IMR-90 (cell line): ENCODE data around the gene MORN5. TPM values are rescaled to one million over a fixed set of nuclear protein-coding genes. Genes with fewer than 3 reads are reported as not detected.

ENCODE experiments used
- ATAC-seq: fragments of 200-7000 bp; cut with Tn5 transposase; 2 replicates; pipeline ENCODE4 v1.9.1; 2020; ENCODE audit warnings: low read depth, mild to moderate bottlenecking, moderate library complexity
- BruUV-seq: library from RNA; stranded (reverse); fragments of 400-500 nt; replicated peaks from 2 replicates; lab custom pipeline; 2021; lab: Mats Ljungman, UMichigan
- CTCF ChIA-PET: fragments of 300-600 bp; formaldehyde crosslinking; extraction: SDS; loops from one replicate; lab custom pipeline; 2021; ENCODE audit warnings: antibody characterized with exemption; lab: Yijun Ruan, JAX
- POLR2A ChIA-PET: fragments of 300-600 bp; sonication (Branson Sonifier 250); formaldehyde crosslinking; loops from one replicate; lab custom pipeline; 2022; ENCODE audit warnings: antibody characterized with exemption; ENCODE audit not compliant: unreplicated experiment; lab: Charles Lee
- DNase-seq: peaks from one replicate; pipeline ENCODE4 v3.0.0; 2013
- H2AFZ ChIP-seq: replicated peaks from 2 replicates; pipeline ENCODE3; 2013; ENCODE audit warnings: low read length, mild to moderate bottlenecking; ENCODE audit not compliant: poor library complexity
- H2AK5ac ChIP-seq: 2 replicates; pipeline ENCODE4 v1.6.1; 2013; ENCODE audit warnings: low read depth, low read length, inconsistent platforms
- H2AK9ac ChIP-seq: replicated peaks from 2 replicates; pipeline ENCODE3; 2013; ENCODE audit warnings: mild to moderate bottlenecking, low read depth, low read length, moderate library complexity; ENCODE audit not compliant: poor library complexity
- H2BK120ac ChIP-seq: 2 replicates; pipeline ENCODE4 v1.6.1; 2013; ENCODE audit warnings: low read depth, low read length, inconsistent platforms
- H2BK15ac ChIP-seq: 3 replicates; pipeline ENCODE4 v1.6.1; 2013; ENCODE audit warnings: low read depth, low read length, inconsistent platforms
- H2BK20ac ChIP-seq: 2 replicates; pipeline ENCODE4 v1.6.1; 2013; ENCODE audit warnings: low read depth, mild to moderate bottlenecking, inconsistent platforms, low read length, moderate library complexity
- H2BK5ac ChIP-seq: 2 replicates; pipeline ENCODE4 v1.6.1; 2013; ENCODE audit warnings: mild to moderate bottlenecking, low read depth, low read length, inconsistent platforms; ENCODE audit not compliant: poor library complexity, severe bottlenecking
- H3K14ac ChIP-seq: replicated peaks from 2 replicates; pipeline ENCODE4 v1.6.1; 2013; ENCODE audit warnings: low read depth, low read length, inconsistent platforms
- H3K18ac ChIP-seq: 2 replicates; pipeline ENCODE4 v1.6.1; 2013; ENCODE audit warnings: low read depth, low read length, control low read depth
- H3K23ac ChIP-seq: 2 replicates; pipeline ENCODE4 v1.6.1; 2013; ENCODE audit warnings: low read depth, low read length, inconsistent platforms
- H3K27ac ChIP-seq: 2 replicates; pipeline ENCODE4 v1.5.1; 2013; ENCODE audit warnings: mild to moderate bottlenecking, control low read depth, low read length; ENCODE audit not compliant: insufficient read depth
- H3K27me3 ChIP-seq: 2 replicates; pipeline ENCODE4 v1.6.1; 2013; ENCODE audit warnings: low read length; ENCODE audit not compliant: control insufficient read depth, insufficient read depth
- H3K36me3 ChIP-seq: 2 replicates; pipeline ENCODE4 v1.6.1; 2013; ENCODE audit warnings: low read length, mixed read lengths; ENCODE audit not compliant: control insufficient read depth, insufficient read depth
- H3K4ac ChIP-seq: 2 replicates; pipeline ENCODE4 v1.6.1; 2013; ENCODE audit warnings: low read depth, low read length, inconsistent platforms
- H3K4me1 ChIP-seq: 2 replicates; pipeline ENCODE4 v1.6.1; 2013; ENCODE audit warnings: low read length, mixed read lengths; ENCODE audit not compliant: control insufficient read depth, insufficient read depth
- H3K4me2 ChIP-seq: 2 replicates; pipeline ENCODE4 v1.6.1; 2013; ENCODE audit warnings: low read depth, mild to moderate bottlenecking, control low read depth, low read length, moderate library complexity
- H3K4me3 ChIP-seq: 2 replicates; pipeline ENCODE4 v1.5.1; 2013; ENCODE audit warnings: low read depth, mild to moderate bottlenecking, control low read depth, low read length, moderate library complexity; ENCODE audit not compliant: insufficient read depth
- H3K56ac ChIP-seq: 2 replicates; pipeline ENCODE4 v1.6.1; 2013; ENCODE audit warnings: low read length, inconsistent platforms; ENCODE audit not compliant: insufficient read depth; ENCODE audit errors: extremely low read depth
- H3K79me1 ChIP-seq, 2 experiments: 2 replicates each; pipeline ENCODE4 v1.6.1; 2013; ENCODE audit warnings: low read length in 2 of 2, inconsistent platforms in 1 of 2, low read depth in 1 of 2
- H3K9ac ChIP-seq: 2 replicates; pipeline ENCODE4 v1.6.1; 2013; ENCODE audit warnings: low read depth, low read length, control low read depth
- H3K9me1 ChIP-seq: 2 replicates; pipeline ENCODE4 v1.6.1; 2013; ENCODE audit warnings: low read length, inconsistent platforms; ENCODE audit not compliant: insufficient read depth
- H3K9me3 ChIP-seq: 2 replicates; pipeline ENCODE4 v1.6.1; 2013; ENCODE audit warnings: low read length; ENCODE audit not compliant: control insufficient read depth, insufficient read depth
- H4K20me1 ChIP-seq: 2 replicates; pipeline ENCODE4 v1.6.1; 2013; ENCODE audit warnings: low read length, inconsistent platforms; ENCODE audit not compliant: insufficient read depth
- H4K5ac ChIP-seq: 2 replicates; pipeline ENCODE4 v1.6.1; 2013; ENCODE audit warnings: mild to moderate bottlenecking, low read depth, low read length, control low read depth
- H4K8ac ChIP-seq, 2 experiments: 2 replicates each; pipeline ENCODE4 v1.6.1; 2013; ENCODE audit warnings: low read depth in 2 of 2, low read length in 2 of 2, control low read depth in 1 of 2, inconsistent platforms in 1 of 2
- H4K91ac ChIP-seq: 2 replicates; pipeline ENCODE4 v1.6.1; 2013; ENCODE audit warnings: low read depth, low read length, inconsistent platforms; ENCODE audit not compliant: insufficient read depth
- BHLHE40 ChIP-seq: fragments of 150-350 bp; IDR thresholded peaks from 2 replicates; pipeline ENCODE4 v1.6.1; 2016; ENCODE audit warnings: mild to moderate bottlenecking, low read depth, low read length
- CEBPB ChIP-seq: IDR thresholded peaks from 2 replicates; pipeline ENCODE4 v1.6.1; 2012; ENCODE audit warnings: low read depth, low read length, improper control_type of control experiment
- CHD1 ChIP-seq: IDR thresholded peaks from 2 replicates; pipeline ENCODE4 v1.6.1; 2012; ENCODE audit warnings: low read depth, low read length, improper control_type of control experiment
- CTCF ChIP-seq: conservative IDR thresholded peaks from 2 replicates; pipeline ENCODE4 v1.5.1; 2012; ENCODE audit warnings: mild to moderate bottlenecking, low read depth, low read length, improper control_type of control experiment
- ELK1 ChIP-seq: fragments of 150-350 bp; IDR thresholded peaks from 2 replicates; pipeline ENCODE4 v1.6.1; 2016; ENCODE audit warnings: low read depth, mild to moderate bottlenecking, low read length, moderate library complexity, borderline replicate concordance
- FOS ChIP-seq: fragments of 150-350 bp; IDR thresholded peaks from 2 replicates; pipeline ENCODE4 v1.6.1; 2016; ENCODE audit warnings: low read depth, low read length
- MAFK ChIP-seq: IDR thresholded peaks from 2 replicates; pipeline ENCODE4 v1.6.1; 2012; ENCODE audit warnings: low read depth, low read length, improper control_type of control experiment
- MAZ ChIP-seq: IDR thresholded peaks from 2 replicates; pipeline ENCODE4 v1.6.1; 2012; ENCODE audit warnings: low read depth, mild to moderate bottlenecking, low read length, improper control_type of control experiment, moderate library complexity, borderline replicate concordance
- MXI1 ChIP-seq: IDR thresholded peaks from 2 replicates; pipeline ENCODE4 v1.6.1; 2012; ENCODE audit warnings: low read depth, mild to moderate bottlenecking, low read length, moderate library complexity, borderline replicate concordance
- NFE2L2 ChIP-seq: fragments of 150-350 bp; IDR thresholded peaks from 2 replicates; pipeline ENCODE4 v1.6.1; 2016; ENCODE audit warnings: low read depth, mild to moderate bottlenecking, low read length
- POLR2A ChIP-seq: IDR thresholded peaks from 2 replicates; pipeline ENCODE4 v1.6.1; 2012; ENCODE audit warnings: mild to moderate bottlenecking, low read depth, low read length
- RAD21 ChIP-seq: IDR thresholded peaks from 2 replicates; pipeline ENCODE4 v1.6.1; 2012; ENCODE audit warnings: low read length, improper control_type of control experiment
- RCOR1 ChIP-seq: IDR thresholded peaks from 2 replicates; pipeline ENCODE4 v1.6.1; 2012; ENCODE audit warnings: mild to moderate bottlenecking, low read length, improper control_type of control experiment; ENCODE audit not compliant: insufficient replicate concordance
- RFX5 ChIP-seq: IDR thresholded peaks from 2 replicates; pipeline ENCODE4 v1.8.0; 2012; ENCODE audit warnings: low read depth, mild to moderate bottlenecking, low read length, moderate library complexity
- SMC3 ChIP-seq: fragments of 150-350 bp; IDR thresholded peaks from 2 replicates; pipeline ENCODE4 v1.6.1; 2016; ENCODE audit warnings: low read depth, mild to moderate bottlenecking, antibody characterized with exemption, low read length, moderate library complexity
- USF2 ChIP-seq: fragments of 150-350 bp; IDR thresholded peaks from 2 replicates; pipeline ENCODE4 v1.6.1; 2017; ENCODE audit warnings: mild to moderate bottlenecking, antibody characterized with exemption, low read length, low read depth
- WGBS, 2 experiments: methylation state at CpG; one replicate each; pipeline versions ENCODE4 v1.1.5 to v1.1.7; 2013; ENCODE audit warnings: missing lambda C conversion rate in 2 of 2; ENCODE audit not compliant: insufficient read length in 1 of 2; ENCODE audit errors: extremely low coverage in 2 of 2; 5-methylcytosine and 5-hydroxymethylcytosine counted together
- dilution Hi-C: fragments of 300-500 bp; cut with HindIII; formaldehyde crosslinking; loops from one replicate; pipeline ENCODE4 v1.14.3; 2018; ENCODE audit warnings: low sequenced_read_pairs; ENCODE audit not compliant: unreplicated experiment
- in situ Hi-C: fragments of 300-500 bp; cut with MboI; formaldehyde crosslinking; loops from 3 replicates; pipeline ENCODE4 v1.14.3; 2019; ENCODE audit warnings: low sequenced_read_pairs, inconsistent platforms, mixed read lengths
- intact Hi-C: fragments of 100-400 bp; cut with micrococcal nuclease; formaldehyde crosslinking; loops from 2 replicates; pipeline ENCODE4 v1.10.0; 2022
- polyA plus RNA-seq, 3 experiments: library from polyadenylated mRNA; depleted of rRNA; stranded (reverse); fragments of >200 nt; gene quantifications; 2 replicates each; pipeline ENCODE4 v1.2.3, GENCODE V29; 2012; ENCODE audit warnings: low replicate concordance in 1 of 3
- total RNA-seq: library from RNA; depleted of rRNA; stranded (reverse); fragments of >200 nt; gene quantifications from 2 replicates; pipeline ENCODE4 v1.2.3, GENCODE V29; 2012

The MORN5 gene
- total and polyA plus RNA-seq, 2 of the 4 experiments (the other 2 are of a cell fraction) = not detected

GRCh38 chr9:122192914-122193525, 33.3 kb downstream of the MORN5 start:
- no peaks in the 10 kb centered on the region for H3K79me1 ChIP-seq
- no peaks in the 10 kb centered on the region for H4K20me1 ChIP-seq
- no peak overlapping the region for H4K8ac ChIP-seq
- H3K4ac ChIP-seq = no peak overlapping the region
- no peak overlapping the region for H3K9ac ChIP-seq
- no peaks in the 10 kb centered on the region for H3K4me1 ChIP-seq
- H3K18ac ChIP-seq = no peak overlapping the region
- intact Hi-C loops = no loop called here
- no peak overlapping the region for H2AK5ac ChIP-seq
- H3K56ac ChIP-seq = no peak overlapping the region
- H3K27me3 ChIP-seq = peaks cover 38% of the 10 kb centered on the region
- H2BK120ac ChIP-seq = no peak overlapping the region
- H4K5ac ChIP-seq = no peak overlapping the region
- H2BK15ac ChIP-seq = no peak overlapping the region
- no peak overlapping the region for H2BK5ac ChIP-seq
- no peak overlapping the region for H3K14ac ChIP-seq
- no peaks in the 10 kb centered on the region for H3K9me3 ChIP-seq
- H2AFZ ChIP-seq = no peak overlapping the region
- no peak for DNase-seq
- no peak overlapping the region for H2BK20ac ChIP-seq
- H3K23ac ChIP-seq = no peak overlapping the region
- peaks cover 3% of the 10 kb centered on the region; the same call in 1 of the 2 replicates for H3K9me1 ChIP-seq
- H4K91ac ChIP-seq = no peak overlapping the region
- BruUV-seq = no TSS peak
- CTCF ChIA-PET = interaction anchor here (0.6 kb wide), 1 partner anchor 652 kb away, joined by 3 read pairs; no protein-coding TSS in a partner anchor
- ATAC-seq = no peak
- H3K4me3 ChIP-seq = no peak overlapping the region
- H3K4me2 ChIP-seq = no peak overlapping the region
- H2AK9ac ChIP-seq = no peak overlapping the region
- no peaks in the 10 kb centered on the region for H3K36me3 ChIP-seq
- TF ChIP-seq MAZ = no peak
- TF ChIP-seq MAFK = no peak
- no peak for TF ChIP-seq USF2
- no peak for TF ChIP-seq CHD1
- no peak for TF ChIP-seq FOS
- no peak for TF ChIP-seq POLR2A
- no peak for TF ChIP-seq RFX5
- no peak for TF ChIP-seq NFE2L2
- no peak for TF ChIP-seq RAD21
- no peak for TF ChIP-seq CEBPB
- TF ChIP-seq SMC3 = no peak
- TF ChIP-seq BHLHE40 = no peak
- no peak for TF ChIP-seq RCOR1
- TF ChIP-seq MXI1 = no peak
- TF ChIP-seq CTCF = no peak
- TF ChIP-seq ELK1 = no peak
- POLR2A ChIA-PET = no interaction called here
- 100% methylated on average over 2 of the region's 16 CpGs; no CpG with 5 or more reads in 1 of the 2 experiments for WGBS, 2 experiments
- dilution Hi-C loops = no loop called here
- no peak overlapping the region for H3K27ac ChIP-seq
- in situ Hi-C loops = no loop called here
